Measurements from ENCODE around the gene ZCRB1.

Gene ZCRB1

GRCh38 chr12:42277396-42278127, 48.3 kb downstream of the ZCRB1 start:
- no peak for DNase-seq

GRCh38 chr12:42275499-42275898, 50.4 kb downstream of the ZCRB1 start:
- no peak for DNase-seq

GRCh38 chr12:42273706-42274105, 52.2 kb downstream of the ZCRB1 start:
- no peak for DNase-seq

GRCh38 chr12:42270596-42270995, 55.3 kb downstream of the ZCRB1 start:
- DNase-seq, result no peak

- no peak for DNase-seq
These were observed 58.3 kb downstream of the ZCRB1 start for GRCh38 chr12:42267413-42268190.

GRCh38 chr12:42266579-42267230, 59.2 kb downstream of the ZCRB1 start:
- no peak for DNase-seq

- no peak for DNase-seq
These were observed 63.6 kb downstream of the ZCRB1 start for GRCh38 chr12:42262271-42262670.
